Mucosa of descending colon (tissue), 3 donors: ENCODE data around the gene ATXN3. TPM values are rescaled to one million over a fixed set of nuclear protein-coding genes. Genes with fewer than 3 reads are reported as not detected.

ENCODE experiments used
- ATAC-seq: fragments of 200-7000 bp; cut with Tn5 transposase; one replicate; pipeline ENCODE4 v1.9.1; 2020; ENCODE audit warnings: mild to moderate bottlenecking, moderate library complexity
- DNase-seq, 3 donors: peaks; one replicate each; pipeline ENCODE4 v3.0.0-alpha.2; 2020
- H3K36me3 ChIP-seq: fragments of 200-600 bp; one replicate; pipeline ENCODE4 v1.8.0; 2021; ENCODE audit warnings: low read depth, mild to moderate bottlenecking
- H3K4me1 ChIP-seq: fragments of 200-600 bp; one replicate; pipeline ENCODE4 v1.8.0; 2021; ENCODE audit warnings: low read depth, mild to moderate bottlenecking
- H3K4me3 ChIP-seq: fragments of 200-600 bp; one replicate; pipeline ENCODE4 v1.8.0; 2021; ENCODE audit warnings: mild to moderate bottlenecking
- H3K9me3 ChIP-seq: fragments of 200-600 bp; one replicate; pipeline ENCODE4 v1.8.0; 2021; ENCODE audit warnings: mild to moderate bottlenecking
- CTCF ChIP-seq: fragments of 200-600 bp; IDR thresholded peaks from one replicate; pipeline ENCODE4 v1.8.0; 2022; ENCODE audit warnings: antibody characterized with exemption, mild to moderate bottlenecking
- intact Hi-C, 2 donors: fragments of 100-400 bp; cut with DNase I in 1 of 2; cut with micrococcal nuclease in 1 of 2; formaldehyde crosslinking; loops; one replicate each; pipeline versions ENCODE4 v1.11.0 to v1.11.1; 2022; cut with DNase I, micrococcal nuclease
- long read RNA-seq, 2 donors: library from polyadenylated mRNA; unstranded; transcript quantifications; one replicate each; pipeline ENCODE4 v2.0.0, GENCODE V29; 2019 to 2021
- total RNA-seq, 3 donors: library from RNA; stranded (reverse); fragmentation: NEBNext Ultra II Directional in 2 of 3; extraction: Animal tissue kit (Norgen Biotek cat#: 25700) in 2 of 3; gene quantifications; one replicate each; pipeline versions ENCODE4 v1.2.1 to v1.2.4, GENCODE V29; 2021 to 2023
- donor health status: DM: no; HTN: no; CAD: no; lungs with moderate emphysema.
- donor health status: DM: no; HTN: no; CAD: no.
- donor health status: DM: no; HTN: yes; CAD: no.

Gene ATXN3
- total RNA-seq: 10 to 100 TPM; 23.4 to 53.0 (median 29.2) TPM
- long read RNA-seq, donor 1, full-length matches to known transcripts: 5 of 5 reads
- long read RNA-seq, donor 1, partial matches to known transcripts: 0 of 5 reads
- long read RNA-seq, donor 1, other reads (novel, unspliced or antisense): 0 of 5 reads
- long read RNA-seq, donor 2, full-length matches to known transcripts: 5 of 12 reads
- long read RNA-seq, donor 2, partial matches to known transcripts: 1 of 12 reads
- long read RNA-seq, donor 2, other reads (novel, unspliced or antisense): 6 of 12 reads

DNA sequence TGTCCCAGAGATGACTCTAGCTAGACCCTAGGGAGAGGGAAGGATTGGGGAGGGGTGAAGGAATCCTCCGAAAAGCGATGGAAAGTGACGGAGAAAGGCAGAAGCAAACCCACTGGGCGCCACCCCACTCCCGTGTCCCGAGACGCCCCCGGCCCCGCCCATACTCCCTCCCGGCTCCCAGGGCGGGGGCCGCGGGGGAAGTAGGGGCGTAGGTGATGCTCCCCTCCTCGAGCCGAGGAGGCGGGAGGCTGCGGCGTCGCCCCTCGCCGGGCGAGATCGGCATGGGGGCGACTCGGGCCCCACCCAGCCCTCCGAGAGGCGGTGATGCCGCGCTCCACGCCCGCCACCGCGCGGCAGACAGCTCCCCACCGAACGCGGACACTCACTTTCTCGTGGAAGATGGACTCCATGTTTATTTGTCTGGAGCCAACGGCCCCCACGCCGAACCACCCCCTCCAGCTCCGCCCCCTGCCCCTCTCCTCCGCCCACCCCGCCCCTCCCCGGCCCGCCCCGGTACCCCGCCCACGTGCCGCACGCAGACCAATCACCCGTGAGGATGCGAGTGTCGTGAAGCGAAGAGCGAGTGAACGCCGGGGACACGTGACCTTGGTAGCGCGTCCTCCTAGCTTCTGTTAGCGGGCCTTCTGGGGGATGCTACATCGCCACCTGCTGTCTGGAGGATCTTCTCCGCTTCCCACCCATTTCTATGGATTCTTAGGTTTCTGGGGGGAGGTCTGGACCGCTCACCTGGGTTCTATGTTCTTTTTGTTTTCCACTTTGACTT lies at the start of gene ATXN3:
Gene ATXN3 (minus strand): TSS at position 440 of the 784 bp plus-strand sequence. CDS start 30 bp downstream, at position 410.
- Histone ChIP-seq H3K4me1 (peaks cover 21% of the 10 kb centered on the region), H3K36me3 (no peaks in the 10 kb centered on the region), H3K4me3 (peak within 1 kb of the TSS; percentile 60), H3K9me3 (no peaks in the 10 kb centered on the region)
- TF ChIP-seq CTCF: peak; percentile 68
- peak; percentile 97 for ATAC-seq
- intact Hi-C loops: no loop called here
- DNase-seq: peak; percentile 95 to 99 (median 95)

- Histone ChIP-seq H3K36me3 (no peaks in the 10 kb centered on the region), H3K9me3 (no peaks in the 10 kb centered on the region), H3K4me1 (no peaks in the 10 kb centered on the region), H3K4me3 (no peak overlapping the region)
- no peak for TF ChIP-seq CTCF
- intact Hi-C loops: no loop called here
- ATAC-seq (peak; percentile 89), DNase-seq (no peak)
Measured at GRCh38 chr14:92154283-92154942, 48.0 kb upstream of the ATXN3 start.

DNA sequence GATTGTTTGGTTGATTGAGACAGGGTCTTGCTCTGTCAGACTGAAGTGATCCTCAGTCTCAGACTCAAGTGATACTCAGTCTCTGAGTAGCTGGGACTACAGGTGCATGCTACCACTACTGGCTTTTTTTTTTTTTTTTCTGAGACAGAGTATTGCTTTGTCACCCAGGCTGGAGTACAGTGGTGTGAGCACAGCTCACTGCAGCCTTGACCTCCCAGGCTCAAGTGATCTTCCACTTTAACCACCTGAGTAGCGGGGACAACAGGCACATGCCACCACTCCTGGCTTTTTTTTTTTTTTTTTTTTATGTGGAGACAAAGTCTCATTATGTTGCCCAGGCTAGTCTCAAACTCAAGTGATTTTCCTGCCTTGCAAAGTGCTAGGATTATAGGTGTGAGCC lies 47.2 kb upstream of the ATXN3 start:
- H3K36me3 ChIP-seq: no peaks in the 10 kb centered on the region
- TF ChIP-seq CTCF: no peak
- DNase-seq: no peak
- no peaks in the 10 kb centered on the region for H3K9me3 ChIP-seq
- no peak for ATAC-seq
- H3K4me3 ChIP-seq: no peak overlapping the region
- intact Hi-C loops: no loop called here
- no peaks in the 10 kb centered on the region for H3K4me1 ChIP-seq

- intact Hi-C loops: no loop called here
- DNase-seq (no peak), ATAC-seq (no peak)
- Histone ChIP-seq H3K36me3 (peaks cover 9% of the 10 kb centered on the region), H3K9me3 (no peaks in the 10 kb centered on the region), H3K4me3 (no peak overlapping the region), H3K4me1 (no peaks in the 10 kb centered on the region)
- no peak for TF ChIP-seq CTCF
Measured at GRCh38 chr14:92144708-92145107, 38.3 kb upstream of the ATXN3 start.

GRCh38 chr14:92143962-92144361 lies 37.6 kb upstream of the ATXN3 start:
- no peak for ATAC-seq

More at GRCh38 chr14:92143962-92144361, 37.6 kb upstream of the ATXN3 start:
- TF ChIP-seq CTCF: no peak
- Histone ChIP-seq H3K4me1 (no peaks in the 10 kb centered on the region), H3K9me3 (no peaks in the 10 kb centered on the region), H3K4me3 (no peak overlapping the region), H3K36me3 (peaks cover 9% of the 10 kb centered on the region)
- intact Hi-C loops: no loop called here
- no peak for DNase-seq
